Stimulated activated effector memory CD8-positive, alpha-beta T cell treated with anti-CD3 and anti-CD28 coated beads, Interleukin-12 subunit alpha, Interleukin-12 subunit beta, amount 100 ng/mL, for 72 hours (primary cell): ENCODE results near the gene ACSL6.

ENCODE experiments used
- ATAC-seq: fragments of 150-1000 bp; cut with Tn5 transposase; 2 replicates; pipeline ENCODE4 v1.10.0; 2021
- DNase-seq, 2 donors: peaks; one replicate each; pipeline ENCODE4 v3.0.0; 2021 to 2022; ENCODE audit warnings: low spot score in 2 of 2
- H3K27ac Mint-ChIP-seq: one replicate; pipeline ENCODE4 v1.8.0; 2022; ENCODE audit warnings: mild to moderate bottlenecking, mixed read lengths
- H3K36me3 Mint-ChIP-seq: one replicate; pipeline ENCODE4 v1.8.0; 2022; ENCODE audit warnings: mild to moderate bottlenecking, mixed read lengths
- H3K4me1 Mint-ChIP-seq: one replicate; pipeline ENCODE4 v1.8.0; 2022; ENCODE audit warnings: mixed read lengths
- H3K4me3 Mint-ChIP-seq: one replicate; pipeline ENCODE4 v1.8.0; 2022; ENCODE audit warnings: mild to moderate bottlenecking, mixed read lengths
- H3K9me3 Mint-ChIP-seq: one replicate; pipeline ENCODE4 v1.8.0; 2022; ENCODE audit warnings: mixed read lengths

The ACSL6 gene

GRCh38 chr5:132052520-132052919 is 41.1 kb upstream of the ACSL6 start:
- Mint-ChIP-seq H3K27ac (peak overlapping the region; percentile 64), H3K4me1 (peaks cover 43% of the 10 kb centered on the region), H3K9me3 (no peaks in the 10 kb centered on the region), H3K36me3 (peaks cover 11% of the 10 kb centered on the region), H3K4me3 (no peak overlapping the region)
- ATAC-seq (no peak), DNase-seq (no peak)

GRCh38 chr5:132050661-132051552 is 39.4 kb upstream of the ACSL6 start:
- Mint-ChIP-seq H3K36me3 (peaks cover 2% of the 10 kb centered on the region), H3K9me3 (no peaks in the 10 kb centered on the region), H3K4me3 (no peak overlapping the region), H3K4me1 (peaks cover 27% of the 10 kb centered on the region), H3K27ac (no peak overlapping the region)
- ATAC-seq: no peak
- DNase-seq: no peak

DNA sequence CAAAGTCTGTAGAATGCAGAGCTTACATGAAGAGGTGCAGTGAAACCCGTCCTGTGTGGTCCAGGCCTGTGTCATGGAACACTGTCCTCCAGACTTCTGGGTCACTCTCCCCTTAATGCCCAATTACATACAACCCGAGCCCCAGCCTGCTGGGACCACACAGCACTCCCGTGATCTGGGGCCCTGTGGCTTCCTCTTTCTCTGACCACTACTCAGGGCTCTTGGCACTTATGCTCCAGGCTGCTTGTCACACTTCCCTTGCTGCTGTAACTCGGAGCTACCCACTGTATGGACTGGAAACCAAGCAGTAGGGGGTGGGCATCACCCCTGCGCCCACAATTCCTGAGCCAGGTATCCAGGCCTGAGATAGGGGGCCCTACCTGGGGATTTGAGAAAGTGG is 38.7 kb upstream of the ACSL6 start:
- Mint-ChIP-seq H3K4me3 (no peak overlapping the region), H3K36me3 (no peaks in the 10 kb centered on the region), H3K9me3 (no peaks in the 10 kb centered on the region), H3K4me1 (peaks cover 19% of the 10 kb centered on the region), H3K27ac (no peak overlapping the region)
- ATAC-seq (peak; percentile 29), DNase-seq (peak in 1 of 2 donors; percentile 41)

DNA sequence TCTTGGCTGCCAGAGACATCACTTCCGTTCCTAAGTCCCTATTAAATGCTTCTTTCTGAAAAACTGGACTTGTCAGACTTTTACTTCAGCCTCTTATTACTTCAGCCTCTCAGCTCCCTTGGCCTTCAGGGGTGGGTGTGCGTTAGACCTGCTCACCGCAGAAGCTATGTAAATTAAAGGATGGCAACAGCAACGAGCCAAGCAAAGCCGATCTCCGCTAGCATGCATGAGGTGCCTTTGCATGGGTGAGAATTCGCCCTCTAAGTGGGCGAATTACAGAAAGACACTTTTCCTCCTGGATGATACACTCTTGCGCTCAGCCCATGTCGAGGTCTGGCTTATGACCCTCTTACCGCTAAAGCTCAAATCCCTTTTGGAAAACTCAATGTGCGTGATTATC is 38.1 kb upstream of the ACSL6 start:
- ATAC-seq (no peak), DNase-seq (no peak)
- Mint-ChIP-seq H3K4me3 (no peak overlapping the region), H3K27ac (no peak overlapping the region), H3K9me3 (no peaks in the 10 kb centered on the region), H3K36me3 (no peaks in the 10 kb centered on the region), H3K4me1 (peaks cover 13% of the 10 kb centered on the region)

DNA sequence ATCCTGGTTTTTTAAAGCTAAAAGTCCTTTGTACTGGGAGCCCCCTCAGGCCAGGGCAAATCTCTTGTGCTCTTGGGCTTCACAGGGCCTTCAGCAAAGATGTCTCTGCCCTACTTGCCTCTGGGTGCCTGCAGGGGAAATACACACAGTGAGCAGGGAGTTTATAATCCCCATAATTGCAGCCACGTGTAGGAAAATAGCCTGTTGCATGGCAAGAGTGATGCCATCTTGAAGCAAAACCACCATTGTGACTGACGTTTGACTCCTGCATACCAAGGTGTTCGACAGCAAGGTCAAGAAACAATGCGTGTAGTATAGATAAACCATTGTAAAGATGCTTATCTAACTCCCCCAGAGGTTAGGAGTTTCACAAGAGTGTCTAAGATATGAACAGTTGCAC is 37.6 kb upstream of the ACSL6 start:
- Mint-ChIP-seq H3K4me1 (peaks cover 8% of the 10 kb centered on the region), H3K4me3 (no peak overlapping the region), H3K27ac (no peak overlapping the region), H3K9me3 (no peaks in the 10 kb centered on the region), H3K36me3 (no peaks in the 10 kb centered on the region)
- DNase-seq: no peak
- ATAC-seq: no peak

DNA sequence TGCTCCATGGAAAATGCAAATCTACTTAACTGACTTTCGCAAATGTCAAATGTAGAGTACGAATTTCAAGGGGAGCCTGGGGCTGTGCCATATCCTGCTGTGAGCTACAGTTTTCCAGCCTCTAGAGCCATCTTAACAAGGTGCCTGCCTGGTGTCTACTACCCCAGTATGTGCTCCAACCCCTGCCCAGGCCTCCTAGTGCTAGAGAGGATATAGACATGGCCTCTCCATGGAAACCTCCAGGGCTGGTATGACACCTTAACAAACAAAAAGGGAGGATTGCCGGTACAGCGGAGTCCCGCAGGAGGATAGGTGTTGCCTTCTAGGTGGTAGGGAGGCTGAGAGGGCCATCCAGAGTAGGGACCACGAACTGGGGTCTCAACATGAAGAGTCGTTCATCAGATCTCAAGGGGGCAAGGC is 35.4 kb upstream of the ACSL6 start:
- Mint-ChIP-seq H3K4me1 (no peaks in the 10 kb centered on the region), H3K9me3 (no peaks in the 10 kb centered on the region), H3K4me3 (no peak overlapping the region), H3K27ac (no peak overlapping the region), H3K36me3 (no peaks in the 10 kb centered on the region)
- DNase-seq: peak in 1 of 2 donors; percentile 41
- no peak for ATAC-seq

- DNase-seq: no peak
- Mint-ChIP-seq H3K9me3 (no peaks in the 10 kb centered on the region), H3K27ac (no peak overlapping the region), H3K36me3 (no peaks in the 10 kb centered on the region), H3K4me3 (no peak overlapping the region), H3K4me1 (no peaks in the 10 kb centered on the region)
- no peak for ATAC-seq
Observed at GRCh38 chr5:132044207-132044606, 32.7 kb upstream of the ACSL6 start.

DNA sequence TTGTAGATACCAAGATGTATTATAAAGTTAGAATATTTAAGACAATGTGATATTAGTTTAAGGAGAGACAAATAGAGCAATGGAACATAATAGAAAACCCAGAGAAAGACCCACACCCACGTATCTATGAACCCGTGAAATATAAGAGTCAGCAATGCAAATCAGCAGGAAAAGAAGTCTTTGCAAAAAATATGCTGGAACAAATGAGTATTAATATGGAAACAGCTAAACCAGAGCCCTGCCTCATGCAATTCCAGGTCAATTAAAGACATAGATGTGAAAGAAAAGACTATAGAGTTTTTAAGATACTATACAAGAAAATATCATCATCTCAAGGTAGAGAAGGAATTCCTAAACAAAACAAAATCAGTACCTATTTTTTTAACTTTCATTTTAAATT is 25.9 kb upstream of the ACSL6 start:
- ATAC-seq: no peak
- Mint-ChIP-seq H3K4me3 (no peak overlapping the region), H3K36me3 (no peaks in the 10 kb centered on the region), H3K27ac (no peak overlapping the region), H3K9me3 (peaks cover 13% of the 10 kb centered on the region), H3K4me1 (peaks cover 11% of the 10 kb centered on the region)
- DNase-seq: no peak

GRCh38 chr5:132033122-132033521 is 21.7 kb upstream of the ACSL6 start:
- ATAC-seq: no peak
- Mint-ChIP-seq H3K27ac (no peak overlapping the region), H3K36me3 (no peaks in the 10 kb centered on the region), H3K4me3 (no peak overlapping the region), H3K4me1 (peaks cover 20% of the 10 kb centered on the region), H3K9me3 (peaks cover 13% of the 10 kb centered on the region)
- DNase-seq: no peak

DNA sequence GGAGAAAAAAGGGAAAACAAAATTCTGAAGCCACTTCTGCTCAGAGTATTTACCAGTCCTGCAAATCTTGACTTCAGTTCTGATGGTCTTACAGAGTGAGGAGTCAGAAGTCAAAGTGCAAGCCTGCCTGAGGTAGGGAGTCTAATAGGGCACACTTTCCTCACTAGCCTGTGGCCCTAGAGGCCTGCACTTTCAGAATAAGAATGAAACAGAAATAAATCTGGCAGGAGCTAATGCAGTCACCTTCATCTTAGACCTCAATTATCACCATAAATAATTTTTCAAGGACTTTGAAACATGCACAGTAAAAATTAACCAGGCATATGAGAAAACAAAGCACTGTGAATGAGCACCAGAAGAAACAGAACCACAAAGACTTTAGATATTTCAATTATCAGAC is 20.7 kb upstream of the ACSL6 start:
- H3K36me3 Mint-ChIP-seq: no peaks in the 10 kb centered on the region
- peaks cover 12% of the 10 kb centered on the region for H3K4me1 Mint-ChIP-seq
- peaks cover 10% of the 10 kb centered on the region for H3K9me3 Mint-ChIP-seq
- ATAC-seq (no peak), DNase-seq (no peak)
- no peak overlapping the region for H3K4me3 Mint-ChIP-seq
- H3K27ac Mint-ChIP-seq: no peak overlapping the region

DNA sequence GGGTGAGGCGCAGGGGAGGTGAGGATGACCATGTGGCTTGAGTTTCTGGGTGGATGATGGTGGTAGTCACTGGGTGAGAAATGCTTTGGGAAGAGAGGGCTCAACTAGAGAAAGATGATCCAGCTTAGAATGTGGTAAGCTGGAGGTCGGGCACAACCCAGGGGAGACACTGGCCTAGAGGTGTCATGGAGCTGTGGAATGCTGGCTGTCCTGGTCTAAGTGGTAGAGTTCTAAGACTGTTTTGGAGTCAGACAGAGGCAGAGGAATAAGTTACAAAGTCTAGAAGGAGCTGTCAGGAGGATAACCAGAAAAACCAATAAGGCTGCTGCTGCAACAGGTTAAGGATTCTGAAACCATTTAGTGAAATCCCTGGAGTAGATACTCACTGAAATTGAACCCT is 19.2 kb upstream of the ACSL6 start:
- peaks cover 10% of the 10 kb centered on the region for H3K9me3 Mint-ChIP-seq
- DNase-seq (no peak), ATAC-seq (no peak)
- no peak overlapping the region for H3K4me3 Mint-ChIP-seq
- H3K4me1 Mint-ChIP-seq: peaks cover 9% of the 10 kb centered on the region
- H3K27ac Mint-ChIP-seq: peak overlapping the region; percentile 4
- H3K36me3 Mint-ChIP-seq: no peaks in the 10 kb centered on the region

DNA sequence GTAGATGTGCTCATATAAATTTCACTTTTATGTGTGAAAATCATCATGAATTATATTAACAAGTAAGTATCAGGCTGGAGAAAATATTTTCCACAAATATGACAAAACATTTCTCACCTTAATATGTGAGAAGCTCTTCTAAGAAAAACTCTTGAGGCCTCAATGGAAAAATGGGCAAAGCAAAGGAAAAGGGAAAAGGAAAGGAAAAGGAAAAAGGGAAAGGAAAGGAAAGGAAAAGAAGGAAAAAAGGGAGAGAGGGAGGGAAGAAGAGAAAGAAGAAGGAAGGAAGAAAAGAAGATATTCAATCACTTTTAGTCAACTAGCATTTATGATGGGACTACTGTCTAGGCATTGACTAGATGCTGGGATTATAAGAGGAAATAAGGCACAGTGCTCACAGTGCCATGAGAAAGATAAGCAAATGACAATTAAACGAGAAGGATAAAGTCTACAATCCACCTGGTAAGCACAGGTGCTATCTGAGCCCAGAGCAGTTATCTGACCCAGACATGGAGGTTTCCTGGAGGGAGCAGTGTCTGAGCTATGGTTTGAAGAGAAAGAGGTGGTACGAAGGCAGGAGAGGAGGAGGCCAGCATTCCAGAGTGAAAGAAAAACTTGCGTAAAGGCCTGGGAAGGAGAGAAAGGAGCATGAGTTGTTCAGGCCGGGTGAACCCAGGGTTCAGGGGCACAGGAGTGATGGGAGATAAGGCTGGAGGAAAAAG is 18.3 kb upstream of the ACSL6 start:
- no peaks in the 10 kb centered on the region for H3K36me3 Mint-ChIP-seq
- H3K9me3 Mint-ChIP-seq: peaks cover 10% of the 10 kb centered on the region
- DNase-seq: no peak
- H3K4me1 Mint-ChIP-seq: peaks cover 9% of the 10 kb centered on the region
- H3K27ac Mint-ChIP-seq: peak overlapping the region; percentile 4
- no peak overlapping the region for H3K4me3 Mint-ChIP-seq
- no peak for ATAC-seq

GRCh38 chr5:132027027-132027426 is 15.6 kb upstream of the ACSL6 start:
- Mint-ChIP-seq H3K4me1 (peaks cover 9% of the 10 kb centered on the region), H3K9me3 (no peaks in the 10 kb centered on the region), H3K27ac (peak overlapping the region; percentile 79), H3K4me3 (peak overlapping the region; percentile 43), H3K36me3 (no peaks in the 10 kb centered on the region)
- DNase-seq (peak in 1 of 2 donors; percentile 57), ATAC-seq (peak; percentile 41)

- peak in 1 of 2 donors; percentile 65 for DNase-seq
- peak; percentile 91 for ATAC-seq
- peak overlapping the region; percentile 43 for H3K4me3 Mint-ChIP-seq
Observed at GRCh38 chr5:132026516-132027008, 15.1 kb upstream of the ACSL6 start.

DNA sequence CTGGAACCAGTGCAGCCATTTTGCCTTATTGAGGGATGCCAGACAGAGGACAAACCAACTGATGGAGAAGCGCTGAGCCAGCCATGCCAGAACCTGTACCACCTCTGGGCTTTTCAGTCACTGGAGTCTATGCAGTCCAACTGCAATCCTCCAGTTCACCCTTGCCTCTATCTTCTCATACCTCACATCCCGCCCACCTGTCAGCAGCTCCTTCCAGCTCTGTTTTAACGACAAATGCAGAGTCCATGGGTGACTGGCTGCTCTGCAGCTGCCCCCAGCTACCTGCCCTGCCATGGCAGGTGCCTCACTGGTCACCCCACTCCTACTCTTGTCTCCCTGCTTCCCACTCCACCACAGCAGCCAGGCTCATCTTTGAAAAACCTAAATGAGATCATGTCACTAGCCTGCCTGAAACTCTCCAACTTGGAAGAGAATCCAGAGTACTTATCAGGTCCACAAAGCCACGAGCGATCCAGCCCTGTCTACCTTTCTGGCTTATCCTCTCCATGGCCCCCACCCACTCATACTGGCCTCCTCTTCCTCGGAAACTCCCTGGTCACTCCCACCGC is 14.0 kb upstream of the ACSL6 start:
- DNase-seq (no peak), ATAC-seq (no peak)
- Mint-ChIP-seq H3K36me3 (no peaks in the 10 kb centered on the region), H3K4me3 (no peak overlapping the region), H3K9me3 (no peaks in the 10 kb centered on the region), H3K4me1 (peaks cover 18% of the 10 kb centered on the region), H3K27ac (no peak overlapping the region)

More at GRCh38 chr5:132026516-132027008, 15.1 kb upstream of the ACSL6 start:
- Mint-ChIP-seq H3K4me1 (peaks cover 9% of the 10 kb centered on the region), H3K36me3 (no peaks in the 10 kb centered on the region), H3K9me3 (no peaks in the 10 kb centered on the region), H3K27ac (peak overlapping the region; percentile 79)
